Activated CD4-positive, alpha-beta T cell treated with anti-CD3 and anti-CD28 coated beads, Interleukin-2, amount 50 U/mL, for 16 hours (primary cell): Measurements from ENCODE around the gene C19orf53.
"Not testable (repeated sequence)": the region's sequence is repeated elsewhere in the genome, so short reads cannot be mapped to it uniquely, and the experiment has no call there.

ENCODE experiments used
- DNase-seq: peaks from one replicate; pipeline ENCODE4 v3.0.0-alpha.2; 2020

C19orf53 gene

GRCh38 chr19:13774217-13775191, at the start of gene C19orf53:
Gene C19orf53 (plus strand): TSS chr19:13774456. CDS start chr19:13774478, 22 bp downstream.
- DNase-seq = peak; percentile 93

- no peak for DNase-seq
These were observed 47.9 kb upstream of the C19orf53 start for GRCh38 chr19:13726323-13726722.

- DNase-seq = no peak
These were observed 46.5 kb upstream of the C19orf53 start for GRCh38 chr19:13727798-13728197.

GRCh38 chr19:13729859-13730258, 44.4 kb upstream of the C19orf53 start:
- peak; percentile 6 for DNase-seq

- peak; percentile 96 for DNase-seq
These were observed 42.9 kb upstream of the C19orf53 start for GRCh38 chr19:13731147-13731964.

DNA sequence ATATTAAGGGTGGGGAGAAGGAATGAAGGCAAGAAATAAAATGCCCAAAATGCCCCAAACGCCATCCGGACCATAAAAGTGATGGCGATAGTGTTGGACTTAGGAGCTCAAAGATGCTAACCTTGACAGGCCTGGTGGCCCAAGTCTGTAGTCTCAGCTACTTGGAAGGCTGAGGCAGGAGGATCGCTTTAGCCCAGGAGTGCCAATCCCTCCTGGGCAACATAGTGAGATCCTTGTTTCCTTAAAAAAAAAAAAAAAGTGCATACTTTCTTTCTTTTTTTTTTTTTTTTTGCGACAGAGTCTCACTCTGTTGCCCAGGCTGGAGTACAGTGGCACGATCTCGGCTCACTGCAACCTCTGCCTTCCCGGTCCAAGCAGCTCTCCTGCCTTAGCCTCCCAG, 41.9 kb upstream of the C19orf53 start:
- DNase-seq = no peak

DNA sequence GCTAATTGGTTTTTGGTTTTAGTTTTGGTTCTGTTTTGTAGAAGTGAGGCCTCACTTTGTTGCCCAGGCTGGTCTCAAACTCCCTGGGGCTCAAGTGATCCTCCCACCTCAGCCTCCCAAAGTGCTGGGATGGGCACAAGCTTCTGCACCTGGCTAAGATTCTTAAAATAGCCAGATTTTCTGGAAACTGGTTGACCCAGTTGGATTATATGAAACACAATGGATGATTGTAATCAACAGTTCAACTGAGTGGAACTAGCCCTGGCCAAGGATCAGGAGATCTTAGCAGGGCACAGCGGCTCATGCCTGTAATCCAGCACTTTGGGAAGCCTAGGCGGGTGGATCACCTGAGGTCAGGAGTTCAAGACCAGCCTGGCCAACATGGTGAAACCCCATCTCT, 39.5 kb upstream of the C19orf53 start:
- DNase-seq = no peak

GRCh38 chr19:13738073-13738472, 36.2 kb upstream of the C19orf53 start:
- no peak for DNase-seq

GRCh38 chr19:13741893-13742292, 32.4 kb upstream of the C19orf53 start:
- no peak for DNase-seq

DNA sequence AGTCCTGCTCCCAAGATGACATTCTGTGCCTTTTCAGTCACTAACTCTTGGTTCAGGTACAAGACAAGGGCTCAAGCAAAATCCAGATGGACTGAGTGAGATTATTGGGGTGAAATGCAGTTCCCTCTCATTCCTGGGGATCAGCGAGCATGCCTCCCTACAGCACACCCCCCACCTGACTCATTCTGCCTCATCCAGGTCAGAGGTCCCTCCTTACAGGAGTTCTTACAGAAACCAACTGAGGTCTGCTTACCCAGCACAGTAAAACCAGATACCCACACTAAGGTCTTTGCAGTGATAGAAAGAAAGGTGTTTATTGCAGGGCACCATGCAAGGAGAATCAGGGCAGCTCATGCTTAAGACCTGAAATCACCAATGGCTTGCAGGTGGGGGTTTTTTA, 31.5 kb upstream of the C19orf53 start:
- DNase-seq = no peak

DNA sequence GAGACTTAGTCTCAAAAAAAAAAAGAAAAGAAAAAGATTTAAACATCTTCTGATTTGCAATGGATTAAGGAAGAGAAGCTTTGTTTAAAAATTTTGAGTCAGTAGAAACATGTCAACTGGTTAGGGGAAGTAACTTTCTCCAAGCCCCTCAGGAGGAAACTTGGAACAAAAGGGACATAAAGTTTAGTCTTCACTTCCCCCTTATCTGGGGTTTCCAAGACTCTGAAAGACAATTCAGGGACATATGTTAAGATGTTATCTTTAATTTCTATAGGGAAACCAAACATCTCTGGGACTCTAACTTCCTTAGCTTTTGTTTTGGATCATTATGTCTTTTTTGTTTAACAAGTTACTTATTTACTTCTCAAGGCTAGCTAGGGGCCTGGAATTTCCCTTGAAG, 30.1 kb upstream of the C19orf53 start:
- no peak for DNase-seq

DNA sequence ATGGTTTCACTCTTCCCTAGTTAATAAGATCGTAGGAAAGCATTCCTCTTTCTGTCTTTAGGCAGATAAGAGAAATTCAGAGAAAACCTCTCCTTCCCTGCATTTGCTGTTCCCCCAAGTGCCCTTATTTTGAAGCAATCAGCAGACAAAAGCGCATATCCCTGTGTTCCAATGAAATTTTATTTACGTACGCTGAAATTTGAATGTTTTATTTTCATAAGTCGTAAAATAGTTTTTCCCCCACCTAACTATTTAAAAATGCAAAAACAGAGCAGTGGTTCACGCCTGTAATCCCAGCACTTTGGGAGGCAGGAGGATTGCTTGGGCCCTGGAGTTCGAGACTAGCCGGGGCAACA, 27.2 kb upstream of the C19orf53 start:
- DNase-seq = no peak

- DNase-seq = peak; percentile 35
These were observed 26.0 kb upstream of the C19orf53 start for GRCh38 chr19:13748169-13748828.

DNA sequence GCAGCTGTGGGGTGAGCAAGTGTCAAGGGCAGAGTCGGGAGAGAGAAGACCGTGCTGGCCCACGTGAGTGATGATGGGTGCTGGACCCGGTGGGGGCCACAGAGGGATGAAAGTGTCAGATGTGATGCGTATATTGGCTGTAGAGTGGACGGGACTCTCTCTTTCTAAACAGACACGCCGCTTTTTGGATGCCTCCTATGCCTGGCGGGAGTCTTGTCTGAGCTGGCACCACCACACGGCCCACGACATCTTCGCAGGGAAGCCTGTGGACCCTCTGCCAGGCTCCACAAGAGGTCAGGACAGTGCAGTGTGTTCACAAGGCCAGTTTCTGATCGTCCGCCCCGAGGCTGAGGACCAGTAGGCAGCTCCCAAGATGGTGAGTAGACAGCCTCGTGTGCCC, 22.8 kb upstream of the C19orf53 start:
- no peak for DNase-seq

- not testable (repeated sequence) for DNase-seq
These were observed 20.6 kb upstream of the C19orf53 start for GRCh38 chr19:13753622-13754021.

- DNase-seq = no peak
These were observed 18.0 kb upstream of the C19orf53 start for GRCh38 chr19:13756210-13756609.

- DNase-seq = no peak
These were observed 16.2 kb upstream of the C19orf53 start for GRCh38 chr19:13757805-13758772.

DNA sequence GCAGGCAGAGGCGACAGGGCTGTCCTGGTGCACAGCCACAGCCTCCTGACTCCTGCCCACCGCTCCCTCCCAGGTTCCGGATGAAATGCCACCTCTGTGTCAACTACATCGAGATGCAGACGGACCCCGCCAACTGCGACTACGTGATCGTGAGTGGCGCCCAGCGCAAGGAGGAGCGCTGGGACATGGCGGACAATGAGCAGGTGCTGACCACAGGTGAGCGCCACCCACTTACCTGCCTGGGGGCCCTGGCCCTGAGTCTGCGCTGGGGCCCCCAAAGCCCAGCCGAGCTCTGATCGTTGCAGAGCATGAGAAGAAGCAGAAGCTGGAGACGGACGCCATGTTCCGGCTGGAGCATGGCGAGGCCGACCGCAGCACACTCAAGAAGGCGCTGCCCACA, 15.5 kb upstream of the C19orf53 start:
- no peak for DNase-seq

DNA sequence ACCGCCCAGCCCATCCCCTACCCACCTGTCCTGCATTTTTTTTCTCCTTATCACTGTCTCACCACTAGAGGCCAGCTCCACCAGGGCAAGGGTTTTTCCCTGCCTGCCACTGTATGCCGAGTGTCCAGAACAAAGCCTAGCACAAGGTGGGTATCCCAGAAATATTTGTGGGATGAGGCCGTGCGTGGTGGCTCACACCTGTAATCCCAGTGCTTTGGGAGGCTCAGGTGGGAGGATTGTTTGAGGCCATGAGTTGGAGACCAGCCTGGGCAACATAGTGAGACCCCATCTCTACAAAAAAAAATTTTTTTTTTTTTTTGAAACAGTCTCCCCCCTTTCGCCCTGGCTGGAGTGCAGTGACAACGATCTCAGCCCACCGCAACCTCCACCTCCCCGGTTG, 12.8 kb upstream of the C19orf53 start:
- no peak for DNase-seq

DNA sequence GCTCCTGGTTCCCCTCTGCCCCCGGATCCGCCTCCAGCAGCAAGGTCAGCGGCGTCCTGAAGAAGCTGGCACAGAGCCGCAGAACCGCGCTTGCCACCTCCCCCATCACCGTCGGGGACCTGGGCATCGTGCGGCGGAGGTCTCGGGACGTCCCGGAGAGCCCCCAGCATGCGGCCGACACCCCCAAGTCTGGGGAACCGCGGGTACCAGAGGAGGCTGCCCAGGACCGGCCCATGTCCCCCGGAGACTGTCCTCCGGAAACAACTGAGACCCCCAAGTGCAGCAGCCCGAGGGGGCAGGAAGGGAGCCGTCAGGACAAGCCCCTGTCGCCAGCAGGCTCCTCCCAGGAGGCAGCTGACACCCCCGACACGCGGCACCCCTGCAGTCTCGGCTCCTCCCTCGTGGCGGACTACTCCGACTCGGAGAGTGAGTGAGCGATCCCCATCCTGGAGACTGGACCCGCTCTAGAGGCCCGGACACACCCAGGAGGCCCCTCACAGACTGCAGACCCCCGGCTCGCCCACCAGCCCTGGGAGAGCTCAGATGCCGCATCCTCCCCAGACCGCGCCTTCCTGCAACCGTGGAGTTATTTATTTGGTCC, 11.5 kb upstream of the C19orf53 start:
- no peak for DNase-seq

DNA sequence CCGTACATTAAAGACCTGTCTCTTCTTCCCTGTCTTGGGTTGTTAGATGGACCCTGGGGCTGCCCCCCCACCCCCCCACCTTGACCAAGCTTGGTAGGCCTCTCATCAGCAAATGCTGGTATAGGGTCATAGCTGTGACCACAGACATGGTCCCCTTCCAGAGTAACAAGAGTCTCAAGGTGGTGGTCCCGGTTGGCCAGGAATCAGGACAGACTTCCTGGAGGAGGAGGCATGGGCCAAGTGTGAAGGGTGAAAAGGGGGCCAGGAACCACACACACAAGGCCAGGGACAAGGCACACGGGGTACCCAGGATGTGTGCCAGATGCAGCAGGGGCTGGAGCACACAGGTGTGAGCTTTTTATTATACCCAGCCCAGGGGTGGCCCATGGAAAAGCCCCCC, 11.0 kb upstream of the C19orf53 start:
- no peak for DNase-seq
